Measurements from ENCODE around the gene SLC9A3. TPM values are rescaled to one million over a fixed set of nuclear protein-coding genes. Genes with fewer than 3 reads are reported as not detected.

The SLC9A3 gene
- total RNA-seq, 2 experiments from 2014 or later: 2.3 to 2.5 TPM

DNA sequence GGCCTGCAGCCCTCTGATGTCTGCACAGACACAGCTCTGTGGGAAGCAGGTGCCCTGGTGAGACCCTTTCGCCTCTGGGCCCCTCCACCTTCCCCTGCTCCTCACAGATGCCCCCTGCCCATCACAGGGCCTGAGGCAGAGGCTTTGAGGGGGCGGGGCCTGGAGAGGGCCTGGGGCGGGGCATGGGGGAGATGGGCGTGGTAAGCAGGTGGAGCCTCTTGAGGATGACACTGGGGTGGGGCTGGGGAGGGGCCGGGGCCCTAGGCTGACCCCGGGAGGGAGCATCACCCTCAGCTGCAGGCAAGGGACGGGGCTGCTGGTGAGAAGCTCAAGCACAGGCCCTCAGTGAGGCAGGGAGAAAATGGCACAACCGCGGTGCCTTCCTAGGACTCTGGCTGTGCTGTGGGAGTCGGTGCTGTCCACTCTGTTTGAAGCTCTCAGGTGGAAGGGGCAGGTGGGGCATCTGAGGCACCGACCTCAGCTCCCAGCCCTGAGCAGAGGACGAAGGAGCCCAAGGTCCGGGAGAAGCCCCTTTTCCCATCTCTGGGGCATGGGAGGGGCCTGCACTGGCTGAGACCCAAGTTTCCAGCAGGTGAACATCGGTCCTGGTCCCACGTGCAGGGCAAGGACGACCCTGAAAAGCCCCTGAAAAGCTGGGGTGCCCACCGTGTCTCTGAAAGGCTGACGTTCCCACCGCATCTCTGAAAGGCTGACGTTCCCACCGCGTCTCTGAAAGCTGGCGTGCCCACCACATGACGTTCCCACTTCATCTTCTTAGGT, 17.5 kb upstream of the SLC9A3 start:
- ATAC-seq (ENCODE audit: poor library complexity) (no peak), DNase-seq (peak in 2 of 14 experiments; percentile 2 to 17)
- Histone ChIP-seq H3K9me3 (ENCODE audit: control insufficient read depth in 1 of 2, insufficient read depth in 1 of 2, low read length in 2 of 2) (peaks cover 0 to 24% of the 10 kb centered on the region in 2 experiments), H3K4me3 (ENCODE audit: low read length) (no peak overlapping the region), H3K4me1 (ENCODE audit: insufficient read depth, low read length) (peaks cover 20% of the 10 kb centered on the region), H3K27me3 (ENCODE audit: control insufficient read depth in 1 of 2, insufficient read depth in 2 of 2, low read length in 2 of 2) (peaks cover 3 to 5% of the 10 kb centered on the region in 2 experiments), H3K27ac (ENCODE audit: low read depth in 1 of 2, low read length in 2 of 2) (no peak overlapping the region), H3K36me3 (ENCODE audit: insufficient read depth, low read length) (no peaks in the 10 kb centered on the region)
- CTCF ChIA-PET: no interaction called here
- TF ChIP-seq CTCF (IDR thresholded peaks at IDR 0.05): no peak
- Mint-ChIP-seq H3K9me3 (no peaks in the 10 kb centered on the region), H3K27me3 (no peaks in the 10 kb centered on the region), H3K4me1 (ENCODE audit: low read depth) (peaks cover 13% of the 10 kb centered on the region), H3K4me3 (no peak overlapping the region), H3K27ac (no peak overlapping the region), H3K36me3 (ENCODE audit: low read depth) (no peaks in the 10 kb centered on the region)
- intact Hi-C loops (cut with DNase I, micrococcal nuclease): no loop called here
- POLR2A ChIA-PET: no interaction called here

DNA sequence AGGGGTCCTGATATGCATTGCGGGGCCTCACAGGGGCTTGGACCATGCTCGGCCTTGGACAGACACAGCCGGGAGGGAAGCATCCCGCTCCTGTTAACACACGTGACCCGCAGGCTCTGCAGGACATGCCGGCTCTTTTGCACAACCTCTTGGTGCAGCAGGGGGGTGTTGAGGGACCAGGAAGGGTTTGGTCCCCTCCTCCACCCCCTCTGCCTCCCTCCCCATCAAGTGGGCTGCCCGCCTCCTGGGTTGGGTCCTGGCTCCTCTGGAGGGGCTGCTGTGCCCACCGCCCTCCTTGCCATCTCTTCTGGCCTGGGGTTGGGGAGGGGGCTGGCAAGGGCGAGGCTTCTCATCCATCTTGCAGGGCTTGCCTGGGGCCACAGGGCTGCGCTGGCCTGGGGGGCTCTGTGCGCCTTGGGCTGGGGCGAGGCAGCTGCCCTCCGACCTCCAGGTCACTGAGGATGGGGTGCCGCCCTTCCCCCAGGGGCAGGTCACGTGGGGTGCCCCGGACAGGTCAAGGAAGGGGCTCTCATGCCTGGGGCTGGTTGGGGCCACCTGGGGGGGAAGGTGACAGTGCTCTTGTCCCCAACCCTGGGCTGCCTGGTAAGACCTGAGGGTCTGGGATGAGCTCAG, 16.8 kb upstream of the SLC9A3 start:
- Mint-ChIP-seq H3K4me1 (ENCODE audit: low read depth) (peaks cover 13% of the 10 kb centered on the region), H3K27me3 (peaks cover 6% of the 10 kb centered on the region), H3K9me3 (no peaks in the 10 kb centered on the region), H3K27ac (no peak overlapping the region), H3K4me3 (no peak overlapping the region), H3K36me3 (ENCODE audit: low read depth) (no peaks in the 10 kb centered on the region)
- no peaks in the 10 kb centered on the region for H3K27me3 ChIP-seq (ENCODE audit: control insufficient read depth in 1 of 2, insufficient read depth in 2 of 2, low read length in 2 of 2)
- no peak for TF ChIP-seq CTCF (IDR thresholded peaks at IDR 0.05)
- no peak overlapping the region for H3K27ac ChIP-seq (ENCODE audit: low read depth in 1 of 2, low read length in 2 of 2)
- POLR2A ChIA-PET: no interaction called here
- CTCF ChIA-PET: no interaction called here
- no peaks in the 10 kb centered on the region for H3K36me3 ChIP-seq (ENCODE audit: insufficient read depth, low read length)
- peaks cover 0 to 17% of the 10 kb centered on the region in 2 experiments for H3K9me3 ChIP-seq (ENCODE audit: control insufficient read depth in 1 of 2, insufficient read depth in 1 of 2, low read length in 2 of 2)
- H3K4me1 ChIP-seq (ENCODE audit: insufficient read depth, low read length): peaks cover 20% of the 10 kb centered on the region
- DNase-seq (peak in 1 of 14 experiments; percentile 3), ATAC-seq (ENCODE audit: poor library complexity) (no peak)
- H3K4me3 ChIP-seq (ENCODE audit: low read length): no peak overlapping the region
- intact Hi-C loops (cut with DNase I, micrococcal nuclease): no loop called here

DNA sequence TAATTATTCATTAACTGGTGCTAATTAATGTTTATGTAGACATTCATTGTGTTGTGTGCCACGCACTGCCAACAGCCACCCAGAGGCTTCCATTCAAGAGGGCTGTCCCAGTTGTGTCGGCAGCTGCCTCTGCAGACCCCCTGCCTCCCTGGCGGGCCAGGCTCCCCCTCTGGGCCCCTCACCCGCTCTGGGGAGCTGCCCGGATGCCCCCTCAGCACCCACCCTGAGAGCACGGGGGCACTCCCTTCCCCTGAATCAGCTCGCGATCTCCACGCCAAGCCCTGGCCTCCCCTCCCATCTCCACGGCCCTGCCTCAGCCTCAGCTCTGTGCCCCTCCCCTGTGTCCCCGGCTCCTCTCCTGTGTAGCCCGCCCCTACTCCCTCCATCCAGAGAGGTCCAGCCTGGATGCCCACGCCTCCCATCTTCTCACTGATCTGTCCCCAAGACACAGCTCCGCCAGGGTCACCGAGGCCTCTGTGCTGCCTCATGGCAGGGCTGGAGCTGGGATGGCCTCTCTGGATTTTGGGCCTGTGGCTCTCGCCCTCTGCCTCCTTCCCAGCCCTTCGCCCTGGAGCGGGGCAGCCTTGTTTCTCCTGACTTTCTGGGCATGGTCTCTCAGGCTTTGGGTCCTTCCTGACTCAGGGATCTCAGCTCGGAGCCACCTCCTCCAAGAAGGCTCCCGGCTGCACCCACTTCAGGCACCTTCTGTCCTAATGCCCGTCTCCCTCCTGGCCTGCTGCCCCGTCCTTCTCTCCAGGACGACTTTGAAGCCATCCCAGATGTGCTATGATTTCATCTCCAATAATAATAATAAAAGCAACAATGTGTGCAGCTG, 16.0 kb upstream of the SLC9A3 start:
- no peak overlapping the region for H3K27ac ChIP-seq (ENCODE audit: low read depth in 1 of 2, low read length in 2 of 2)
- no peaks in the 10 kb centered on the region for H3K27me3 ChIP-seq (ENCODE audit: control insufficient read depth in 1 of 2, insufficient read depth in 2 of 2, low read length in 2 of 2)
- no peaks in the 10 kb centered on the region for H3K36me3 Mint-ChIP-seq (ENCODE audit: low read depth)
- peaks cover 13% of the 10 kb centered on the region for H3K4me1 Mint-ChIP-seq (ENCODE audit: low read depth)
- no peak for TF ChIP-seq CTCF (IDR thresholded peaks at IDR 0.05)
- ATAC-seq (ENCODE audit: poor library complexity): no peak
- H3K4me3 Mint-ChIP-seq: no peak overlapping the region
- peaks cover 20% of the 10 kb centered on the region for H3K4me1 ChIP-seq (ENCODE audit: insufficient read depth, low read length)
- intact Hi-C loops (cut with DNase I, micrococcal nuclease): no loop called here
- H3K36me3 ChIP-seq (ENCODE audit: insufficient read depth, low read length): no peaks in the 10 kb centered on the region
- H3K9me3 Mint-ChIP-seq: no peaks in the 10 kb centered on the region
- H3K4me3 ChIP-seq (ENCODE audit: low read length): no peak overlapping the region
- H3K27me3 Mint-ChIP-seq: peaks cover 10% of the 10 kb centered on the region
- H3K9me3 ChIP-seq (ENCODE audit: control insufficient read depth in 1 of 2, insufficient read depth in 1 of 2, low read length in 2 of 2): peaks cover 0 to 16% of the 10 kb centered on the region in 2 experiments
- CTCF ChIA-PET: no interaction called here
- peak in 1 of 14 experiments; percentile 2 for DNase-seq
- H3K27ac Mint-ChIP-seq: no peak overlapping the region
- POLR2A ChIA-PET: no interaction called here
